Measurements from ENCODE around the gene MAPK12. TPM values are rescaled to one million over a fixed set of nuclear protein-coding genes. Genes with fewer than 3 reads are reported as not detected.

The MAPK12 gene
- total and polyA plus RNA-seq, 2 donors (not counting 1 experiment from before 2014, with no cell fraction given), result 6.5 to 7.8 TPM

- Mint-ChIP-seq H3K27me3 (peaks cover 5% of the 10 kb centered on the region), H3K27ac (peak overlapping the region; percentile 82), H3K4me3 (peak overlapping the region; percentile 78), H3K9me3 (ENCODE audit: insufficient read depth) (no peaks in the 10 kb centered on the region), H3K4me1 (peaks cover 58% of the 10 kb centered on the region)
- H3K79me2 ChIP-seq (ENCODE audit: control insufficient read depth, insufficient read depth, low read length), result no peaks in the 10 kb centered on the region
- H3K4me3 ChIP-seq (ENCODE audit: control extremely low read depth in 1 of 5, extremely low read depth in 1 of 5, insufficient read depth in 1 of 5, low read depth in 2 of 5, low read length in 4 of 5), result no peak overlapping the region
- H3K36me3 ChIP-seq (replicated peaks in 1 of 2; ENCODE audit: control extremely low read depth in 1 of 2, control insufficient read depth in 1 of 2, extremely low read depth in 1 of 2, insufficient read depth in 2 of 2, low read length in 1 of 2), result no peaks in the 10 kb centered on the region
- ATAC-seq (ENCODE audit: low read depth) (peak; percentile 20), DNase-seq (peak; percentile 62)
- H3K9me3 ChIP-seq (ENCODE audit: control extremely low read depth in 1 of 3, control insufficient read depth in 2 of 3, insufficient read depth in 1 of 3, low read length in 2 of 3), result peaks cover 0 to 7% (median 0%) of the 10 kb centered on the region in 3 donors
- H3K4me2 ChIP-seq (replicated peaks; ENCODE audit: low read depth, low read length, poor library complexity, severe bottlenecking), result peak overlapping the region; percentile 95
- peaks cover 85 to 89% of the 10 kb centered on the region in 2 donors for H3K4me1 ChIP-seq (ENCODE audit: control insufficient read depth in 2 of 2, insufficient read depth in 2 of 2, low read length in 2 of 2)
- peaks cover 0 to 31% (median 7%) of the 10 kb centered on the region in 4 experiments for H3K27me3 ChIP-seq (replicated peaks in 1 of 4; ENCODE audit: control extremely low read depth in 1 of 4, control insufficient read depth in 3 of 4, insufficient read depth in 4 of 4, low read length in 3 of 4)
- TF ChIP-seq, protein P1, sequence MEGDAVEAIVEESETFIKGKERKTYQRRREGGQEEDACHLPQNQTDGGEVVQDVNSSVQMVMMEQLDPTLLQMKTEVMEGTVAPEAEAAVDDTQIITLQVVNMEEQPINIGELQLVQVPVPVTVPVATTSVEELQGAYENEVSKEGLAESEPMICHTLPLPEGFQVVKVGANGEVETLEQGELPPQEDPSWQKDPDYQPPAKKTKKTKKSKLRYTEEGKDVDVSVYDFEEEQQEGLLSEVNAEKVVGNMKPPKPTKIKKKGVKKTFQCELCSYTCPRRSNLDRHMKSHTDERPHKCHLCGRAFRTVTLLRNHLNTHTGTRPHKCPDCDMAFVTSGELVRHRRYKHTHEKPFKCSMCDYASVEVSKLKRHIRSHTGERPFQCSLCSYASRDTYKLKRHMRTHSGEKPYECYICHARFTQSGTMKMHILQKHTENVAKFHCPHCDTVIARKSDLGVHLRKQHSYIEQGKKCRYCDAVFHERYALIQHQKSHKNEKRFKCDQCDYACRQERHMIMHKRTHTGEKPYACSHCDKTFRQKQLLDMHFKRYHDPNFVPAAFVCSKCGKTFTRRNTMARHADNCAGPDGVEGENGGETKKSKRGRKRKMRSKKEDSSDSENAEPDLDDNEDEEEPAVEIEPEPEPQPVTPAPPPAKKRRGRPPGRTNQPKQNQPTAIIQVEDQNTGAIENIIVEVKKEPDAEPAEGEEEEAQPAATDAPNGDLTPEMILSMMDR (IDR thresholded peaks at IDR 0.05), result no peak
- TF ChIP-seq EZH2 (IDR thresholded peaks at IDR 0.05; ENCODE audit: borderline replicate concordance, insufficient read depth, low read depth, low read length, poor library complexity, severe bottlenecking), result no peak
- CTCF ChIA-PET, result interaction anchor here (0.9 to 3.1 kb wide), 8 partner anchors 9 to 38 kb away, joined by 3 to 19 read pairs (median 6); partner anchors contain the start of gene DENND6B
- H3K9ac ChIP-seq (ENCODE audit: low read length), result peak overlapping the region; percentile 31
- WGBS (ENCODE audit: insufficient coverage), result 28% methylated on average over 11 of the region's 11 CpGs
- no peaks in the 10 kb centered on the region for H4K20me1 ChIP-seq (ENCODE audit: control insufficient read depth, insufficient read depth, low read length, poor library complexity, severe bottlenecking)
- no peak overlapping the region for H2AFZ ChIP-seq (ENCODE audit: insufficient read depth, low read depth, low read length, poor library complexity, severe bottlenecking)
- intact Hi-C loops (cut with micrococcal nuclease), result no loop called here
- peak overlapping the region in 1 of 2 donors; percentile 34 for H3K27ac ChIP-seq (ENCODE audit: low read length in 2 of 2)
- POLR2A ChIA-PET, result interaction anchor here (0.5 to 7.5 kb wide), 3 partner anchors 10 to 166 kb away, joined by 3 to 61 read pairs (median 53); no protein-coding TSS in a partner anchor
These were observed 42.5 kb upstream of the MAPK12 start for GRCh38 chr22:50303848-50304527.

DNA sequence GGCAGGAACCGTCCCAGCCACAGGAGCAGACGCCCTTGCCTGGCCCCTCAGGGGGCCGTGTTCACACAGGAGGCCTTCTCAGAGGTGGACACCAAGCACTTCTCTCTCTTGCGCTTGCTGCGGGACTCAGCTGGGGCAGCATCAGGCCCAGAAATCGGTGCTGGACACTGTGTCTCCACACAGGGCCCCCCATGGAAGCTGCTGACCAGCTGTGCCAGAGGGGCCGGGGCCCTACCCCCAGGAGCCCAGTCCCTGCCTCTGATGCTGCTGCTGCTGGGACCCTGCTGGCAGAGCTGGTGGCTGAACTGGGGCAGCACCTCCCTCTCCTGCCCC lies 42.0 kb upstream of the MAPK12 start:
- Histone ChIP-seq H3K79me2 (ENCODE audit: control insufficient read depth, insufficient read depth, low read length) (no peaks in the 10 kb centered on the region), H3K9me3 (ENCODE audit: control extremely low read depth in 1 of 3, control insufficient read depth in 2 of 3, insufficient read depth in 1 of 3, low read length in 2 of 3) (peaks cover 0 to 7% (median 0%) of the 10 kb centered on the region in 3 donors), H3K27me3 (replicated peaks in 1 of 4; ENCODE audit: control extremely low read depth in 1 of 4, control insufficient read depth in 3 of 4, insufficient read depth in 4 of 4, low read length in 3 of 4) (peaks cover 0 to 33% (median 8%) of the 10 kb centered on the region in 4 experiments), H3K4me3 (ENCODE audit: control extremely low read depth in 1 of 5, extremely low read depth in 1 of 5, insufficient read depth in 1 of 5, low read depth in 2 of 5, low read length in 4 of 5) (no peak overlapping the region), H3K4me1 (ENCODE audit: control insufficient read depth in 2 of 2, insufficient read depth in 2 of 2, low read length in 2 of 2) (peaks cover 83 to 88% of the 10 kb centered on the region in 2 donors), H3K9ac (ENCODE audit: low read length) (no peak overlapping the region), H4K20me1 (ENCODE audit: control insufficient read depth, insufficient read depth, low read length, poor library complexity, severe bottlenecking) (no peaks in the 10 kb centered on the region), H2AFZ (ENCODE audit: insufficient read depth, low read depth, low read length, poor library complexity, severe bottlenecking) (no peak overlapping the region), H3K4me2 (replicated peaks; ENCODE audit: low read depth, low read length, poor library complexity, severe bottlenecking) (peak overlapping the region; percentile 95), H3K27ac (ENCODE audit: low read length in 2 of 2) (no peak overlapping the region), H3K36me3 (replicated peaks in 1 of 2; ENCODE audit: control extremely low read depth in 1 of 2, control insufficient read depth in 1 of 2, extremely low read depth in 1 of 2, insufficient read depth in 2 of 2, low read length in 1 of 2) (no peaks in the 10 kb centered on the region)
- CTCF ChIA-PET, result interaction anchor here (0.9 to 3.1 kb wide), 7 partner anchors 9 to 39 kb away, joined by 3 to 19 read pairs (median 6); partner anchors contain the start of gene DENND6B
- intact Hi-C loops (cut with micrococcal nuclease), result no loop called here
- no peak for ATAC-seq (ENCODE audit: low read depth)
- Mint-ChIP-seq H3K9me3 (ENCODE audit: insufficient read depth) (no peaks in the 10 kb centered on the region), H3K27me3 (peaks cover 5% of the 10 kb centered on the region), H3K4me3 (peak overlapping the region; percentile 26), H3K4me1 (peaks cover 59% of the 10 kb centered on the region), H3K27ac (peak overlapping the region; percentile 32)
- TF ChIP-seq EZH2 (IDR thresholded peaks at IDR 0.05; ENCODE audit: borderline replicate concordance, insufficient read depth, low read depth, low read length, poor library complexity, severe bottlenecking), result no peak
- TF ChIP-seq, protein P1 (IDR thresholded peaks at IDR 0.05), result no peak
- DNase-seq, result no peak
- WGBS (ENCODE audit: insufficient coverage), result 45% methylated on average over 7 of the region's 7 CpGs
- POLR2A ChIA-PET, result interaction anchor here (0.5 to 7.5 kb wide), 3 partner anchors 10 to 166 kb away, joined by 3 to 61 read pairs (median 53); no protein-coding TSS in a partner anchor

Data from B cell (primary cell).